NCI-H1436 (cell line): Measurements from ENCODE around the gene MSANTD3.
"Not testable (repeated sequence)": the region's sequence is repeated elsewhere in the genome, so short reads cannot be mapped to it uniquely, and the experiment has no call there.

Source experiments
- DNase-seq: peaks from one replicate; lab custom pipeline; 2025; lab: John Stamatoyannopoulos, UW

Gene MSANTD3

GRCh38 chr9:100428871-100429654 lies 2.1 kb downstream of the MSANTD3 start:
- DNase-seq: no peak

- DNase-seq: no peak
Measured at GRCh38 chr9:100430286-100430940, 3.5 kb downstream of the MSANTD3 start.

GRCh38 chr9:100431886-100432285 lies 4.9 kb downstream of the MSANTD3 start:
- DNase-seq: no peak

- DNase-seq: no peak
Measured at GRCh38 chr9:100432736-100433135, 5.8 kb downstream of the MSANTD3 start.

GRCh38 chr9:100436571-100436970 lies 9.6 kb downstream of the MSANTD3 start:
- DNase-seq: no peak

- peak; percentile 74 for DNase-seq
Measured at GRCh38 chr9:100437860-100438805, 11.2 kb downstream of the MSANTD3 start.

- DNase-seq: no peak
Measured at GRCh38 chr9:100440071-100440470, 13.1 kb downstream of the MSANTD3 start.

- not testable (repeated sequence) for DNase-seq
Measured at GRCh38 chr9:100440487-100440886, 13.5 kb downstream of the MSANTD3 start.

GRCh38 chr9:100441911-100442361 lies 15.0 kb downstream of the MSANTD3 start:
- no peak for DNase-seq

- DNase-seq: no peak
Measured at GRCh38 chr9:100443781-100444768, 17.1 kb downstream of the MSANTD3 start.

- DNase-seq: no peak
Measured at GRCh38 chr9:100445161-100445902, 18.4 kb downstream of the MSANTD3 start.

- DNase-seq: no peak
Measured at GRCh38 chr9:100445903-100446549, 19.1 kb downstream of the MSANTD3 start.

- no peak for DNase-seq
Measured at GRCh38 chr9:100447041-100447440, 20.1 kb downstream of the MSANTD3 start.

GRCh38 chr9:100448266-100448665 lies 21.3 kb downstream of the MSANTD3 start:
- DNase-seq: no peak

- DNase-seq: no peak
Measured at GRCh38 chr9:100449420-100449819, 22.5 kb downstream of the MSANTD3 start.

GRCh38 chr9:100452894-100453293 lies 26.0 kb downstream of the MSANTD3 start:
- no peak for DNase-seq

GRCh38 chr9:100455470-100455869 lies 28.5 kb downstream of the MSANTD3 start:
- DNase-seq: no peak

GRCh38 chr9:100457517-100457916 lies 30.6 kb downstream of the MSANTD3 start:
- DNase-seq: no peak

GRCh38 chr9:100459963-100460362 lies 33.0 kb downstream of the MSANTD3 start:
- DNase-seq: no peak

- no peak for DNase-seq
Measured at GRCh38 chr9:100465274-100465673, 38.3 kb downstream of the MSANTD3 start.
